WTC11 (cell line): ENCODE results near the gene ZNF677. TPM values are rescaled to one million over a fixed set of nuclear protein-coding genes. Genes with fewer than 3 reads are reported as not detected.

ENCODE experiments used
- ATAC-seq: fragments of 200-7000 bp; cut with Tn5 transposase; 2 replicates; pipeline ENCODE4 v1.10.0; 2021; ENCODE audit warnings: mild to moderate bottlenecking, moderate library complexity
- CTCF ChIA-PET: fragments of 300-600 bp; sonication (Branson Sonifier 250); formaldehyde crosslinking; loops from one replicate; lab custom pipeline; 2021; ENCODE audit warnings: antibody characterized with exemption; lab: Charles Lee
- POLR2A ChIA-PET: fragments of 350-600 bp; sonication (Branson Sonifier 250); formaldehyde crosslinking; loops from one replicate; lab custom pipeline; 2021; ENCODE audit warnings: antibody characterized with exemption; lab: Charles Lee
- DNase-seq: peaks from one replicate; pipeline ENCODE4 v3.0.0; 2021; ENCODE audit warnings: low spot score
- H3K27ac Mint-ChIP-seq: 2 replicates; pipeline ENCODE4 v1.8.0; 2021; ENCODE audit warnings: mixed read lengths
- H3K27me3 Mint-ChIP-seq: 2 replicates; pipeline ENCODE4 v1.8.0; 2021; ENCODE audit warnings: low read depth, mild to moderate bottlenecking, moderate library complexity, mixed read lengths
- H3K36me3 Mint-ChIP-seq: 2 replicates; pipeline ENCODE4 v1.8.0; 2021; ENCODE audit warnings: mixed read lengths
- H3K4me1 Mint-ChIP-seq: 2 replicates; pipeline ENCODE4 v1.8.0; 2022; ENCODE audit warnings: mixed read lengths
- H3K4me3 Mint-ChIP-seq: 2 replicates; pipeline ENCODE4 v1.8.0; 2021; ENCODE audit warnings: mild to moderate bottlenecking, moderate library complexity, mixed read lengths
- H3K9me3 Mint-ChIP-seq: 2 replicates; pipeline ENCODE4 v1.8.0; 2021; ENCODE audit warnings: mixed read lengths
- EMX1 ChIP-seq: fragments of 250-450 bp; sonication (Bioruptor Pico); IDR thresholded peaks from 2 replicates; pipeline ENCODE4 v1.8.0; 2021; ENCODE audit warnings: mild to moderate bottlenecking
- IRF2 ChIP-seq: sonication (generic); formaldehyde crosslinking; IDR thresholded peaks from 2 replicates; pipeline ENCODE4 v1.8.0; 2022; ENCODE audit warnings: low read depth, missing genetic modification reagents, borderline replicate concordance
- JUN ChIP-seq: sonication (generic); formaldehyde crosslinking; IDR thresholded peaks from 2 replicates; pipeline ENCODE4 v1.8.0; 2023; ENCODE audit warnings: mild to moderate bottlenecking, missing genetic modification reagents
- NR2C2 ChIP-seq: sonication (generic); formaldehyde crosslinking; IDR thresholded peaks from 2 replicates; pipeline ENCODE4 v1.8.0; 2022; ENCODE audit warnings: mild to moderate bottlenecking, missing genetic modification reagents
- OVOL2 ChIP-seq: fragments of 250-450 bp; sonication (Bioruptor Pico); IDR thresholded peaks from 2 replicates; pipeline ENCODE4 v1.9.0; 2021; ENCODE audit warnings: mild to moderate bottlenecking, borderline replicate concordance
- PRRX2 ChIP-seq: fragments of 250-450 bp; sonication (Bioruptor Pico); IDR thresholded peaks from 2 replicates; pipeline ENCODE4 v1.8.0; 2021; ENCODE audit warnings: mild to moderate bottlenecking
- RORB ChIP-seq: fragments of 250-450 bp; sonication (Bioruptor Pico); IDR thresholded peaks from 2 replicates; pipeline ENCODE4 v1.9.0; 2021; ENCODE audit warnings: mild to moderate bottlenecking
- SMAD4 ChIP-seq: sonication (generic); formaldehyde crosslinking; IDR thresholded peaks from 2 replicates; pipeline ENCODE4 v1.8.0; 2022; ENCODE audit warnings: mild to moderate bottlenecking, missing genetic modification reagents
- SOX15 ChIP-seq: fragments of 250-450 bp; sonication (Bioruptor Pico); IDR thresholded peaks from 2 replicates; pipeline ENCODE4 v1.9.0; 2021; ENCODE audit warnings: mild to moderate bottlenecking
- TCF7 ChIP-seq: sonication (generic); formaldehyde crosslinking; IDR thresholded peaks from 2 replicates; pipeline ENCODE4 v1.8.0; 2022; ENCODE audit warnings: mild to moderate bottlenecking, low read depth, missing genetic modification reagents, moderate library complexity
- TEAD1 ChIP-seq: sonication (generic); formaldehyde crosslinking; IDR thresholded peaks from 2 replicates; pipeline ENCODE4 v1.8.0; 2022; ENCODE audit warnings: mild to moderate bottlenecking, missing genetic modification reagents
- ZNF121 ChIP-seq: sonication (generic); formaldehyde crosslinking; IDR thresholded peaks from 2 replicates; pipeline ENCODE4 v1.8.0; 2023; ENCODE audit warnings: missing genetic modification reagents
- ZNF263 ChIP-seq: sonication (generic); formaldehyde crosslinking; IDR thresholded peaks from 2 replicates; pipeline ENCODE4 v1.8.1; 2022; ENCODE audit warnings: low read depth, mild to moderate bottlenecking, moderate library complexity, missing genetic modification reagents
- ZNF671 ChIP-seq: fragments of 250-450 bp; sonication (Bioruptor Pico); IDR thresholded peaks from 2 replicates; pipeline ENCODE4 v1.8.0; 2021; ENCODE audit warnings: mild to moderate bottlenecking
- total RNA-seq: library from RNA; stranded (reverse); gene quantifications from 3 replicates; pipeline ENCODE4 v1.2.3, GENCODE V29; 2021
- TF ChIP-seq, protein P1 (sequence below): sonication (generic); formaldehyde crosslinking; IDR thresholded peaks from 2 replicates; pipeline ENCODE4 v1.8.1; 2022; ENCODE audit warnings: mild to moderate bottlenecking, missing genetic modification reagents, moderate library complexity, borderline replicate concordance
- TF ChIP-seq, protein P2 (sequence below): sonication (generic); formaldehyde crosslinking; IDR thresholded peaks from 2 replicates; pipeline ENCODE4 v1.8.0; 2022; ENCODE audit warnings: mild to moderate bottlenecking, missing genetic modification reagents
- TF ChIP-seq, protein P3 (sequence below): fragments of 250-450 bp; sonication (Bioruptor Pico); IDR thresholded peaks from 2 replicates; pipeline ENCODE4 v1.8.0; 2021; ENCODE audit warnings: mild to moderate bottlenecking
- TF ChIP-seq, protein P4 (sequence below): sonication (generic); formaldehyde crosslinking; IDR thresholded peaks from 2 replicates; pipeline ENCODE4 v1.8.1; 2023; ENCODE audit warnings: mild to moderate bottlenecking, missing genetic modification reagents, moderate library complexity
- TF ChIP-seq, protein P5 (sequence below): fragments of 250-450 bp; sonication (Bioruptor Pico); IDR thresholded peaks from 2 replicates; pipeline ENCODE4 v2.1.2; 2022; ENCODE audit warnings: mild to moderate bottlenecking, moderate library complexity
- TF ChIP-seq, protein P6 (sequence below): sonication (generic); formaldehyde crosslinking; IDR thresholded peaks from 2 replicates; pipeline ENCODE4 v1.8.0; 2022; ENCODE audit warnings: missing genetic modification reagents
- TF ChIP-seq, protein P7 (sequence below): fragments of 250-450 bp; sonication (Bioruptor Pico); IDR thresholded peaks from 2 replicates; pipeline ENCODE4 v1.9.0; 2021; ENCODE audit warnings: mild to moderate bottlenecking, borderline replicate concordance

The ZNF677 gene
- total RNA-seq, 1 experiment from 2014 or later: 58.8 TPM

DNA sequence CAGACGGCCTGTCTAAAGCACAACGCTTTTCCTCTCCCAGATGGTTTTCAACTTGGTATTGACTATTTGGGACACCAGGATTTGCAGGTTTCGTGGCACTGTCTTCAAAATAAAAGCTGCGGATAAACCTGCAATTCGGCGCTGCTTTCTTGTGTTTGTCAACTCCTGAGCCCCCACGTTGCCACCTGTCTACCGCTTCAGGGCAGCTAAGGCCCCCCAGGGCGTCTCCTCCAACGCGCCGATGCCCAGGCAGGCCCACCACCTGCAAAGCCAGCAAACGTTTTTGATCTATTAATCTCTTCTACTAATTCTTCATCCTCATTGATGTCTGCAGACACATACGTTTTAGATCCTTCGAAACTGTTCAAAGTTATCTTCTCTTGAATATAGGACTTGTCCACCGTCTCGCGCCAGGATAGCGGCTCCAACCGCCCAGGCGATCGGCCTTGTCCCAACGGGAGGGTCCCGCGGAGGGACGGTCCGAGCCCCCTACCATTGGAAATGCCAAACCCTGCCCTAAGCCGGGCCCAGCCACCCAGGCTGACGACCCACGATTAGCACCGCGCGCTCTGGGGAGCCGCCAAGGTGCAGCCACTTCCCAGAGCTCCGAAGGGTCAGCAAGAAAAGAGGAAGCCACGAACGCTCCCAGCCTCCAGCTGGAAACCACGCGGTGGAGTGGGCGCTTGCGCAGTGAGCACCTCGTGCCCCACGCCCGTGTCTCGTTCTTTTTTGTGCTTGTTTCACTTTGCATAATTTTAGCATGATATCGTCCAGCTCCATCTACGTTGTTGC, 36.3 kb upstream of the ZNF677 start:
- ATAC-seq (no peak), DNase-seq (no peak)
- Mint-ChIP-seq H3K27ac (no peak overlapping the region), H3K36me3 (peaks cover 36% of the 10 kb centered on the region), H3K9me3 (peaks cover 70% of the 10 kb centered on the region), H3K27me3 (peaks cover 4% of the 10 kb centered on the region), H3K4me1 (no peaks in the 10 kb centered on the region), H3K4me3 (no peak overlapping the region)
- ChIA-PET CTCF (no interaction called here), POLR2A (no interaction called here)
- TF ChIP-seq TEAD1 (CRISPR knock-in tag): no peak
- no peak for TF ChIP-seq SOX15 (CRISPR knock-in tag)
- no peak for TF ChIP-seq NR2C2 (CRISPR knock-in tag)
- no peak for TF ChIP-seq JUN (CRISPR knock-in tag)
- no peak for TF ChIP-seq RORB
- no peak for TF ChIP-seq ZNF121 (CRISPR knock-in tag)
- TF ChIP-seq OVOL2: no peak
- TF ChIP-seq ZNF671 (CRISPR knock-in tag): no peak
- TF ChIP-seq, protein P1, sequence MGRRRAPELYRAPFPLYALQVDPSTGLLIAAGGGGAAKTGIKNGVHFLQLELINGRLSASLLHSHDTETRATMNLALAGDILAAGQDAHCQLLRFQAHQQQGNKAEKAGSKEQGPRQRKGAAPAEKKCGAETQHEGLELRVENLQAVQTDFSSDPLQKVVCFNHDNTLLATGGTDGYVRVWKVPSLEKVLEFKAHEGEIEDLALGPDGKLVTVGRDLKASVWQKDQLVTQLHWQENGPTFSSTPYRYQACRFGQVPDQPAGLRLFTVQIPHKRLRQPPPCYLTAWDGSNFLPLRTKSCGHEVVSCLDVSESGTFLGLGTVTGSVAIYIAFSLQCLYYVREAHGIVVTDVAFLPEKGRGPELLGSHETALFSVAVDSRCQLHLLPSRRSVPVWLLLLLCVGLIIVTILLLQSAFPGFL (CRISPR knock-in tag): no peak
- no peak for TF ChIP-seq TCF7 (CRISPR knock-in tag)
- TF ChIP-seq, protein P2, sequence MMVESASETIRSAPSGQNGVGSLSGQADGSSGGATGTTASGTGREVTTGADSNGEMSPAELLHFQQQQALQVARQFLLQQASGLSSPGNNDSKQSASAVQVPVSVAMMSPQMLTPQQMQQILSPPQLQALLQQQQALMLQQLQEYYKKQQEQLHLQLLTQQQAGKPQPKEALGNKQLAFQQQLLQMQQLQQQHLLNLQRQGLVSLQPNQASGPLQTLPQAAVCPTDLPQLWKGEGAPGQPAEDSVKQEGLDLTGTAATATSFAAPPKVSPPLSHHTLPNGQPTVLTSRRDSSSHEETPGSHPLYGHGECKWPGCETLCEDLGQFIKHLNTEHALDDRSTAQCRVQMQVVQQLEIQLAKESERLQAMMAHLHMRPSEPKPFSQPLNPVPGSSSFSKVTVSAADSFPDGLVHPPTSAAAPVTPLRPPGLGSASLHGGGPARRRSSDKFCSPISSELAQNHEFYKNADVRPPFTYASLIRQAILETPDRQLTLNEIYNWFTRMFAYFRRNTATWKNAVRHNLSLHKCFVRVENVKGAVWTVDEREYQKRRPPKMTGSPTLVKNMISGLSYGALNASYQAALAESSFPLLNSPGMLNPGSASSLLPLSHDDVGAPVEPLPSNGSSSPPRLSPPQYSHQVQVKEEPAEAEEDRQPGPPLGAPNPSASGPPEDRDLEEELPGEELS: no peak
- TF ChIP-seq, protein P3, sequence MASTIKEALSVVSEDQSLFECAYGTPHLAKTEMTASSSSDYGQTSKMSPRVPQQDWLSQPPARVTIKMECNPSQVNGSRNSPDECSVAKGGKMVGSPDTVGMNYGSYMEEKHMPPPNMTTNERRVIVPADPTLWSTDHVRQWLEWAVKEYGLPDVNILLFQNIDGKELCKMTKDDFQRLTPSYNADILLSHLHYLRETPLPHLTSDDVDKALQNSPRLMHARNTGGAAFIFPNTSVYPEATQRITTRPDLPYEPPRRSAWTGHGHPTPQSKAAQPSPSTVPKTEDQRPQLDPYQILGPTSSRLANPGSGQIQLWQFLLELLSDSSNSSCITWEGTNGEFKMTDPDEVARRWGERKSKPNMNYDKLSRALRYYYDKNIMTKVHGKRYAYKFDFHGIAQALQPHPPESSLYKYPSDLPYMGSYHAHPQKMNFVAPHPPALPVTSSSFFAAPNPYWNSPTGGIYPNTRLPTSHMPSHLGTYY (CRISPR knock-in tag): no peak
- TF ChIP-seq, protein P4, sequence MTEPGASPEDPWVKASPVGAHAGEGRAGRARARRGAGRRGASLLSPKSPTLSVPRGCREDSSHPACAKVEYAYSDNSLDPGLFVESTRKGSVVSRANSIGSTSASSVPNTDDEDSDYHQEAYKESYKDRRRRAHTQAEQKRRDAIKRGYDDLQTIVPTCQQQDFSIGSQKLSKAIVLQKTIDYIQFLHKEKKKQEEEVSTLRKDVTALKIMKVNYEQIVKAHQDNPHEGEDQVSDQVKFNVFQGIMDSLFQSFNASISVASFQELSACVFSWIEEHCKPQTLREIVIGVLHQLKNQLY (CRISPR knock-in tag): no peak
- TF ChIP-seq ZNF263 (CRISPR knock-in tag): no peak
- TF ChIP-seq PRRX2 (CRISPR knock-in tag): no peak
- no peak for TF ChIP-seq EMX1 (CRISPR knock-in tag)

DNA sequence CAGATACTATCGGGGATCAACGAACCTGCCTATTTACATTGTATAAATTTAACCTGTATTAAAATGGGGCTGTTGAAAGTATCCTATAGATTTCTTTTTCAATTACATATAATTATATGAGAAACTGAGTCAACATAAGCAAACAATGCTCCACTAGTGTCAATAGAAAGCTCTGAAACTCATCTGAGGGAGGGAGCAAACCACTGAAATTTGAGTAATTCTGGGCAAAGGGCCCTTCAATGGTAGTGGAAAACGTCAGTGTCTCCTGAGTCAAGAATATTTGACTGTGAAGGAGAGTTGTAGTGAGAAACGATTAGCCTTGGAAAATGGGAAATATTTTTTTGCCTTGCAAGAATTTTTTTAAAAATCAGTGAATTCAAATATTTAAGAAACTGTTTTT, 30.4 kb upstream of the ZNF677 start:
- ATAC-seq (no peak), DNase-seq (no peak)
- H3K36me3 Mint-ChIP-seq: peaks cover 3% of the 10 kb centered on the region; the same call in 1 of the 2 replicates
- H3K27me3 Mint-ChIP-seq: peaks cover 4% of the 10 kb centered on the region; the same call in 1 of the 2 replicates
- H3K4me1 Mint-ChIP-seq: no peaks in the 10 kb centered on the region
- CTCF ChIA-PET: no interaction called here
- no peak overlapping the region for H3K4me3 Mint-ChIP-seq
- H3K27ac Mint-ChIP-seq: no peak overlapping the region
- POLR2A ChIA-PET: no interaction called here
- H3K9me3 Mint-ChIP-seq: peaks cover 25% of the 10 kb centered on the region
- TF ChIP-seq, protein P5, sequence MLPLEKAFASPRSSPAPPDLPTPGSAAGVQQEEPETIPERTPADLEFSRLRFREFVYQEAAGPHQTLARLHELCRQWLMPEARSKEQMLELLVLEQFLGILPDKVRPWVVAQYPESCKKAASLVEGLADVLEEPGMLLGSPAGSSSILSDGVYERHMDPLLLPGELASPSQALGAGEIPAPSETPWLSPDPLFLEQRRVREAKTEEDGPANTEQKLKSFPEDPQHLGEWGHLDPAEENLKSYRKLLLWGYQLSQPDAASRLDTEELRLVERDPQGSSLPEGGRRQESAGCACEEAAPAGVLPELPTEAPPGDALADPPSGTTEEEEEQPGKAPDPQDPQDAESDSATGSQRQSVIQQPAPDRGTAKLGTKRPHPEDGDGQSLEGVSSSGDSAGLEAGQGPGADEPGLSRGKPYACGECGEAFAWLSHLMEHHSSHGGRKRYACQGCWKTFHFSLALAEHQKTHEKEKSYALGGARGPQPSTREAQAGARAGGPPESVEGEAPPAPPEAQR (CRISPR knock-in tag): no peak
- no peak for TF ChIP-seq SOX15 (CRISPR knock-in tag)
- TF ChIP-seq IRF2: no peak
- no peak for TF ChIP-seq SMAD4 (CRISPR knock-in tag)
- TF ChIP-seq, protein P6, sequence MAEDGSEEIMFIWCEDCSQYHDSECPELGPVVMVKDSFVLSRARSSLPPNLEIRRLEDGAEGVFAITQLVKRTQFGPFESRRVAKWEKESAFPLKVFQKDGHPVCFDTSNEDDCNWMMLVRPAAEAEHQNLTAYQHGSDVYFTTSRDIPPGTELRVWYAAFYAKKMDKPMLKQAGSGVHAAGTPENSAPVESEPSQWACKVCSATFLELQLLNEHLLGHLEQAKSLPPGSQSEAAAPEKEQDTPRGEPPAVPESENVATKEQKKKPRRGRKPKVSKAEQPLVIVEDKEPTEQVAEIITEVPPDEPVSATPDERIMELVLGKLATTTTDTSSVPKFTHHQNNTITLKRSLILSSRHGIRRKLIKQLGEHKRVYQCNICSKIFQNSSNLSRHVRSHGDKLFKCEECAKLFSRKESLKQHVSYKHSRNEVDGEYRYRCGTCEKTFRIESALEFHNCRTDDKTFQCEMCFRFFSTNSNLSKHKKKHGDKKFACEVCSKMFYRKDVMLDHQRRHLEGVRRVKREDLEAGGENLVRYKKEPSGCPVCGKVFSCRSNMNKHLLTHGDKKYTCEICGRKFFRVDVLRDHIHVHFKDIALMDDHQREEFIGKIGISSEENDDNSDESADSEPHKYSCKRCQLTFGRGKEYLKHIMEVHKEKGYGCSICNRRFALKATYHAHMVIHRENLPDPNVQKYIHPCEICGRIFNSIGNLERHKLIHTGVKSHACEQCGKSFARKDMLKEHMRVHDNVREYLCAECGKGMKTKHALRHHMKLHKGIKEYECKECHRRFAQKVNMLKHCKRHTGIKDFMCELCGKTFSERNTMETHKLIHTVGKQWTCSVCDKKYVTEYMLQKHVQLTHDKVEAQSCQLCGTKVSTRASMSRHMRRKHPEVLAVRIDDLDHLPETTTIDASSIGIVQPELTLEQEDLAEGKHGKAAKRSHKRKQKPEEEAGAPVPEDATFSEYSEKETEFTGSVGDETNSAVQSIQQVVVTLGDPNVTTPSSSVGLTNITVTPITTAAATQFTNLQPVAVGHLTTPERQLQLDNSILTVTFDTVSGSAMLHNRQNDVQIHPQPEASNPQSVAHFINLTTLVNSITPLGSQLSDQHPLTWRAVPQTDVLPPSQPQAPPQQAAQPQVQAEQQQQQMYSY (CRISPR knock-in tag): no peak
- no peak for TF ChIP-seq NR2C2 (CRISPR knock-in tag)
- TF ChIP-seq, protein P7, sequence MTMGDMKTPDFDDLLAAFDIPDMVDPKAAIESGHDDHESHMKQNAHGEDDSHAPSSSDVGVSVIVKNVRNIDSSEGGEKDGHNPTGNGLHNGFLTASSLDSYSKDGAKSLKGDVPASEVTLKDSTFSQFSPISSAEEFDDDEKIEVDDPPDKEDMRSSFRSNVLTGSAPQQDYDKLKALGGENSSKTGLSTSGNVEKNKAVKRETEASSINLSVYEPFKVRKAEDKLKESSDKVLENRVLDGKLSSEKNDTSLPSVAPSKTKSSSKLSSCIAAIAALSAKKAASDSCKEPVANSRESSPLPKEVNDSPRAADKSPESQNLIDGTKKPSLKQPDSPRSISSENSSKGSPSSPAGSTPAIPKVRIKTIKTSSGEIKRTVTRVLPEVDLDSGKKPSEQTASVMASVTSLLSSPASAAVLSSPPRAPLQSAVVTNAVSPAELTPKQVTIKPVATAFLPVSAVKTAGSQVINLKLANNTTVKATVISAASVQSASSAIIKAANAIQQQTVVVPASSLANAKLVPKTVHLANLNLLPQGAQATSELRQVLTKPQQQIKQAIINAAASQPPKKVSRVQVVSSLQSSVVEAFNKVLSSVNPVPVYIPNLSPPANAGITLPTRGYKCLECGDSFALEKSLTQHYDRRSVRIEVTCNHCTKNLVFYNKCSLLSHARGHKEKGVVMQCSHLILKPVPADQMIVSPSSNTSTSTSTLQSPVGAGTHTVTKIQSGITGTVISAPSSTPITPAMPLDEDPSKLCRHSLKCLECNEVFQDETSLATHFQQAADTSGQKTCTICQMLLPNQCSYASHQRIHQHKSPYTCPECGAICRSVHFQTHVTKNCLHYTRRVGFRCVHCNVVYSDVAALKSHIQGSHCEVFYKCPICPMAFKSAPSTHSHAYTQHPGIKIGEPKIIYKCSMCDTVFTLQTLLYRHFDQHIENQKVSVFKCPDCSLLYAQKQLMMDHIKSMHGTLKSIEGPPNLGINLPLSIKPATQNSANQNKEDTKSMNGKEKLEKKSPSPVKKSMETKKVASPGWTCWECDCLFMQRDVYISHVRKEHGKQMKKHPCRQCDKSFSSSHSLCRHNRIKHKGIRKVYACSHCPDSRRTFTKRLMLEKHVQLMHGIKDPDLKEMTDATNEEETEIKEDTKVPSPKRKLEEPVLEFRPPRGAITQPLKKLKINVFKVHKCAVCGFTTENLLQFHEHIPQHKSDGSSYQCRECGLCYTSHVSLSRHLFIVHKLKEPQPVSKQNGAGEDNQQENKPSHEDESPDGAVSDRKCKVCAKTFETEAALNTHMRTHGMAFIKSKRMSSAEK (CRISPR knock-in tag): no peak
